MM.1S (cell line): Measurements from ENCODE around the gene CTXN1.

Source experiments
- CTCF ChIP-seq: fragments of 300-600 bp; sonication (generic); IDR thresholded peaks from 2 replicates; pipeline ENCODE4 v1.5.1; 2016; ENCODE audit warnings: antibody characterized with exemption, low read length, mixed read lengths
- EZH2 ChIP-seq: fragments of 300-600 bp; sonication (generic); optimal IDR thresholded peaks from 2 replicates; pipeline ENCODE3; 2017; ENCODE audit warnings: low read depth, mild to moderate bottlenecking, antibody characterized with exemption, low read length, mixed read lengths
- EZH2phosphoT487 ChIP-seq: fragments of 300-600 bp; sonication (generic); IDR thresholded peaks from 2 replicates; pipeline ENCODE4 v1.6.1; 2018; ENCODE audit warnings: antibody characterized with exemption, low read length

DNA sequence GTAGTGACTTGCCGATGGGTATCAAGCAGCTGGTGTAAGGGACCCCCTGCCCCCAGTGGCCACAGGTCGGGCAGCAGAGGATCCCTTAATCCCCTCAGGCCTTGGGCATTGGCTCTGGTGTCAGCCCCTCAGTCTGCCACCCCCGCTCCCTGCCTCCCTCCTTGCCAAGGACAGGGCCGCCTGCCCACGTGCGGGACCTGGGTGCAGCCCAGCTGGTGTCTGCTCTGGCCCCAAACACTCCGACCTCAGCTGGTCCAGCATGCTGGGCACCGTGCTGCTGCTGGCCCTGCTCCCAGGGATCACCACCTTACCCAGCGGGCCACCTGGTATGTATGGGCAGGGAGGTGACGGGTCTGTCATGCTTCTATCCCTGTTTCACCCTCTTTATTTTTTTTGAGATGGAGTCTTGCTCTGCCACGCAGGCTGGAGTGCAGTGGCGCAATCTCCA lies 11.3 kb downstream of the CTXN1 start, which contains the start of gene TGFBR3L:
- TF ChIP-seq CTCF, result no peak
- TF ChIP-seq EZH2, result no peak
- no peak for TF ChIP-seq EZH2phosphoT487
